GM21723 (cell line): ENCODE data around the gene SGCE.

Experiments used
- ATAC-seq: cut with Tn5 transposase; IDR thresholded peaks from one replicate; pipeline ENCODE4 v1.9.1; 2021; ENCODE audit warnings: mild to moderate bottlenecking, moderate library complexity; ENCODE audit not compliant: unreplicated experiment

SGCE gene

DNA sequence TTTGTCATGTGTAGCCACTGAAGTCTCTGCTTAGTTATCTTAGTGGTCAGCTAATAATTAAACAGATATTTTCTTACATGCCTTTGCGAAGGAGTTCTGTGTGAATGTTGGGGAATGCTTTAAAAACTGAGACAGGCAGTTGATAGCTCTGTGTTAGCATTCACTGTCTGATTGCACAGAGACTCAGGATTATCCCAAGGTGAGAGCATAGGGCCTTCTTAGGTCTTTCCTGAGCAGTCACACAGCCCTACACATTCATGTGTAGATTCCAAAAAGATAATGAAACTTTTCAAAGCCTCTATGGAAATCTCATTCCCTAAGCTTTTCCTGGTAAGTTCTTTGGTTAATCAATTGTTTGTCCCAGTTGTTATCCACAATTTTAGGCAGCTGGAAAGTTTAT, 78.6 kb downstream of the SGCE start:
- ATAC-seq: no peak

DNA sequence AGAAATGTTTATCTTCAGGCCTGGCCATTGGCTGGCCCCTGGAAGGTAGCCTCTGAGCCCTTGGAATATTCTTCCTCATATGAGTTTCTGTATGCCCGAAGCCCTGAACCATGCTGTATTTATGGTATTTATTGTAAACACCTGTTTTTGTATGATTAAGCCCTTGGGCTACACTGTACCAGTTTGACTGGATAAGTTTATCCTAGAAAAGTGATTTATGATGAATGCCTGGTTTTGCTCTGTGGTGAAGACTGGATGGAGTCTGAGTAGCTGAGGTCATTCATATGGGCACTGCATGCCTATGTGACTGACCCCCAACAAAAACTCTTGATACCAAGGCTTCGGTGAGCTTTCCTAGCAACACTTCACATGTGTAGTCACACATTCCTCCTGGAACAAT, 79.6 kb downstream of the SGCE start:
- no peak for ATAC-seq

- ATAC-seq: no peak
Observed at GRCh38 chr7:94575646-94576045, 80.3 kb downstream of the SGCE start.

- no peak for ATAC-seq
Observed at GRCh38 chr7:94571816-94572215, 84.1 kb downstream of the SGCE start.

DNA sequence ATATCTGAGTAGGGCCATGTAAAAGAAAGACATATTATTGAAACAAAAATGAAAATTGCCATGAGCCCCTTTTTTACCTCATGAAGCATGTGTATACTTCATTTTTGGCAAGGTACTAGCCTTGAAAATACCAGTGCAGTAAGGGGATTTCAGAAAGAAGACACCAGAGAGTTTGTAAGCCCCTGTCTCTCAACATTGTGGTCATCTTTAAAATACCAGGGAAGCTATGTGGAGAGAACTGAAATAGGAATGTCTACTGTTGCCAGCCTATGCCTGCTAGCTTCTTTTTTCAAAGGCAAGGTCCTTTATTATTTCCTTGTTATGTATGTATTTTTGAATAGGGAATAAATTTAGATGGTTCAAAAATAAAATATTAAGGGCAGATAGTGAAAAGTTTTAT, 88.5 kb downstream of the SGCE start:
- ATAC-seq: no peak

GRCh38 chr7:94565247-94565894, 90.6 kb downstream of the SGCE start:
- no peak for ATAC-seq

DNA sequence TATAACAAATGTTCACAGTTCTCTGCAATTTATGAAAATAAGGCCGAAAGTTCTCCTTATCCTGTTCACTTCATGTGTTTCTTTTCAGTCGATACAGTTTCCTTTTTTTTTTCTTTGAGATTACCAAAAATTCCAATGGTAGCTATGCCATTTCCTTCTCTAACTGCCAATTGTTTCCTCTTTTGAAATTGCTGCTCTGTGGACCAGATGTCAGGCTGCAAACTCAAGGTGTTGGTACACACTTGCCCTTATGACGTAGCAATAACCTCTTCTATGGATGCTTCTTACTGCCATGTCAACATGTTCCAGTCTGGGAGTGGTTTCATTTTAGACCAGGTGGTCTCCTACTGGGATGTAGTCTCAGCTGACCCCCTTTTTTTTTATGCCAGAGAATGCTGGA, 93.4 kb downstream of the SGCE start:
- ATAC-seq: no peak

DNA sequence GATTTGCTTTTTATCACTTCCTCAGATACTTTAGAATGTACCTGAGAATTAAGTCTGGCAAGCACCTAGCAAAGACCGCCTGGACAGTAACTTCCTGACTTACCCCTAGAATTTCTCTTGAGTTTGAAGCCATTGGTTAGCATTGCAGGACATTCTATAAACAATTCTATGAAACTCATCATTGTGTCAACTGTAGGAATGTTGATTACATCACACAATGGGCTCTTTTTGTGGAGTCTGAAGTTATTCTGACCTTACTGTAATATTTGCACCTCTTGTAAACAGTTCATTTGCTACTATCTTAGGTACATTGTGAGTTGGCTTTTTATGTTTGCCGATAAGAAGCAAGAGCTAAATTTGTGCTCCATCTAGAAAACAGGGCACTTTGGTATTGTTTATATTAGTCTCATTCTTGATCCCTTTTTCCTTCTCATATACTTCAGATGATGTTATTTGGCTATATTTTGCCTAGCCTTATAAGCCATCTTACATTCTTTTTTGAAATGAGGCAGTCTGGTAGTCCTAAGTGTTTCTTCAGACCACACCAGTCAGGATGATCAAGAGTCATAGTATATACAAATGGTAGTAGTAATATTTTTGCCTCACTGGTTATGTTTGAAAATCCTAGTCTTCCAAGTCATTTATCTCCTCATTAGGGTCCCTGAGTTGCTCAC, 94.0 kb downstream of the SGCE start:
- no peak for ATAC-seq

DNA sequence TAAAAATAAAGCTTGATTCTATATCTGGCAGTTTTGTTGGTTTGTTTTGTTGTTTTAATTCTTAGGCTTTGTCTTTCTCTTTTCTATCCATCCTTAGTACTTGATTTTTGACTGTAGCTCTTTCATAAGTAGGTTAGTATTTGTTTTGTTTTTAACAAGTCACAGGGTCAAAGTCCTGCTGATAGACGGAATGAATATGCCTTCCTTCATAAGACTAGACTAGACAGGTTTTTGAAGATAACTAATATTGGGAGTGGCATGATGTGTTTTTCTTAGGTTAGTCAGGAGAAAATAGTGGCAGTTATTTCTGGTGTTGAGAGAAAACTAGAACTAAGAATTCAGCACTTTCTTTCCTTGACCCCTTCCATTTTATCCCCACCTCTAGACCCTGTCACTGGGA, 96.0 kb downstream of the SGCE start:
- ATAC-seq: no peak

GRCh38 chr7:94557215-94557614, 98.7 kb downstream of the SGCE start:
- ATAC-seq: no peak

DNA sequence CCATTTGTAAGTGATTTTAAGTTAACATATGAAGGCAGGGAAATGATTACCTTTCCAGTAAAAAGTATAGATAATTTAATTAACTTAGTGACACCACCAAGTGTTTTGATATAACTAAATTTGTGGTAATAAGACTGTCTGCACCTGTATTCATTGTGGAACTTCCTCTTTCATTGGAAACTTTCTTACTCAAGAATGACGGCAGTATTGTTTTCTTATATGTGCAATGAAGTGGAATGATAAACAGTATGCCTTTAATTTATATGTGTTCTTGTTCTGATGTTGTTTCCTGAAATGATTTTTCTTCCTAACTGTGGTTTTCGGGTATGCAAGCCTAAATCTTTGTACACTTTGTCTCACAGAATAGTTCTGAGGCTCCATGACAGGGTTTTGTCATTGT, 99.9 kb downstream of the SGCE start:
- ATAC-seq: peak; percentile 78

- no peak for ATAC-seq
Observed at GRCh38 chr7:94547126-94547525, 108.8 kb downstream of the SGCE start.

DNA sequence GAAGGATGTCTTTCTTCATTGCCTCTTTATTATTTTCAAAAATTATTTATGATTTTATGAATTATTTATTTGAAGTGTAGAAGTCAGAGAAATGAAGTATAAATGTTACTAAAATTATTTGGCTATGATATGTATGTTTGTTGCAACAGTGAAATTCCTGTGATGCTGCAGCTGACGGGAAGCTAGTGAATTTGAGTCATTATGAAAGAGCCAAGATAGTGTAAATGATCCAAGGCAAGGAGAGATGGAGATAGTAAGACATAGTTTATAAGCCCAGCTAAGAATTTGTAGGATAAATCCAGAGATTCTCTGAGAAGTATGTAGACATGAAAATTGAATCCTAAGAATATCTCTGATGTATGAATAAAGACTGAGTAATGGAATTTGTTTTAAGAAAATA, 115.5 kb downstream of the SGCE start:
- no peak for ATAC-seq
